ENCODE data around the gene GAGE12J.
"Not testable (repeated sequence)": the region's sequence is repeated elsewhere in the genome, so short reads cannot be mapped to it uniquely, and the experiment has no call there.

The GAGE12J gene

DNA sequence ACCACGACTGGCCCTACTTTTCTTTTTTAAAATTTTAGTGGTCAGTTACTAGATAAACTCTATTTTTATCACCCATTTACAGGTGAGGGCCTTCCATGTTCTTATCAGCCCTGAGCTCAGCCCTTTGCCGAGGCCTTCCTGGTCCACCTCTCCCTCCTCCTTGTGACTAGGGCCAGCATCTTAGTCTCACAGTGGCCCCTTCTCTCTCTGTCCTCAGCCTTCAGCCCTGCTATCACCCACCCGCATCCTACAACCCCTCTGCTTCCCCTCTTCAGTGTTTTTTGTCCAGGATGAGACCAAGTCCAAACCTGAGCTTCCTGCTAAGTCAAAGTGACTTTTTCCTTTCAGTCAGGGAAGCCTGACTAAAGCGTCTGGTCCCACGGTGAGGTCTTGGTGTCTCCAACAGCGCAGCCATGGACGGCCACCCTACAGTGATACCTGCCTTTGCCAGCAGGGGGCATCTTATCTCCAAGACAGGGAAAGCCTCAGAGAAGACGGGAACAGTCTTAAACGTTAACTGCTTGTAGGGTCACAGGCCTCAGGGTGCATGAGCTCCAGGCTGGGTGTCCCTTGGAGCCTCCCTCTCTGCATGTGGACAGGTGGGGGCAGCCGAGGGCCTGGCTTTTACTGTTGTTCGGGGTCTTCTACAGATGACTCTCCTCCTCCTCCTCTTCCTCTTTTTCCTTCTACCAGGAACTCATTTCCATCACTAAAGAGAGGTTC is 30.1 kb upstream of the GAGE12J start:
- Histone ChIP-seq H3K79me2 (ENCODE audit: insufficient read depth, low read length) (no peaks in the 10 kb centered on the region), H3K4me2 (ENCODE audit: low read length) (no peak overlapping the region), H3K36me3 (ENCODE audit: insufficient read depth, low read length) (no peaks in the 10 kb centered on the region), H3K9me2 (ENCODE audit: low read depth, low read length) (no peaks in the 10 kb centered on the region), H2AFZ (ENCODE audit: low read length) (no peak overlapping the region), H3K9ac (ENCODE audit: low read length) (no peak overlapping the region), H3K4me1 (ENCODE audit: insufficient read depth, low read length, severe bottlenecking) (no peaks in the 10 kb centered on the region), H3K4me3 (ENCODE audit: low read depth, low read length, poor library complexity, severe bottlenecking) (no peak overlapping the region), H3F3A (ENCODE audit: insufficient read depth, low read length) (no peaks in the 10 kb centered on the region), H3K9me3 (ENCODE audit: low read length) (no peaks in the 10 kb centered on the region), H3K27me3 (ENCODE audit: insufficient read depth, low read length) (no peaks in the 10 kb centered on the region), H3K27ac (ENCODE audit: low read depth, low read length, poor library complexity, severe bottlenecking) (no peak overlapping the region), H4K20me1 (ENCODE audit: insufficient read depth, low read length) (no peaks in the 10 kb centered on the region)
- TF ChIP-seq, protein P1, sequence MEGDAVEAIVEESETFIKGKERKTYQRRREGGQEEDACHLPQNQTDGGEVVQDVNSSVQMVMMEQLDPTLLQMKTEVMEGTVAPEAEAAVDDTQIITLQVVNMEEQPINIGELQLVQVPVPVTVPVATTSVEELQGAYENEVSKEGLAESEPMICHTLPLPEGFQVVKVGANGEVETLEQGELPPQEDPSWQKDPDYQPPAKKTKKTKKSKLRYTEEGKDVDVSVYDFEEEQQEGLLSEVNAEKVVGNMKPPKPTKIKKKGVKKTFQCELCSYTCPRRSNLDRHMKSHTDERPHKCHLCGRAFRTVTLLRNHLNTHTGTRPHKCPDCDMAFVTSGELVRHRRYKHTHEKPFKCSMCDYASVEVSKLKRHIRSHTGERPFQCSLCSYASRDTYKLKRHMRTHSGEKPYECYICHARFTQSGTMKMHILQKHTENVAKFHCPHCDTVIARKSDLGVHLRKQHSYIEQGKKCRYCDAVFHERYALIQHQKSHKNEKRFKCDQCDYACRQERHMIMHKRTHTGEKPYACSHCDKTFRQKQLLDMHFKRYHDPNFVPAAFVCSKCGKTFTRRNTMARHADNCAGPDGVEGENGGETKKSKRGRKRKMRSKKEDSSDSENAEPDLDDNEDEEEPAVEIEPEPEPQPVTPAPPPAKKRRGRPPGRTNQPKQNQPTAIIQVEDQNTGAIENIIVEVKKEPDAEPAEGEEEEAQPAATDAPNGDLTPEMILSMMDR (IDR thresholded peaks at IDR 0.05; ENCODE audit: low read length) = peak; percentile 61
- TF ChIP-seq EZH2 (IDR thresholded peaks at IDR 0.05; ENCODE audit: borderline replicate concordance, low read length) = no peak

DNA sequence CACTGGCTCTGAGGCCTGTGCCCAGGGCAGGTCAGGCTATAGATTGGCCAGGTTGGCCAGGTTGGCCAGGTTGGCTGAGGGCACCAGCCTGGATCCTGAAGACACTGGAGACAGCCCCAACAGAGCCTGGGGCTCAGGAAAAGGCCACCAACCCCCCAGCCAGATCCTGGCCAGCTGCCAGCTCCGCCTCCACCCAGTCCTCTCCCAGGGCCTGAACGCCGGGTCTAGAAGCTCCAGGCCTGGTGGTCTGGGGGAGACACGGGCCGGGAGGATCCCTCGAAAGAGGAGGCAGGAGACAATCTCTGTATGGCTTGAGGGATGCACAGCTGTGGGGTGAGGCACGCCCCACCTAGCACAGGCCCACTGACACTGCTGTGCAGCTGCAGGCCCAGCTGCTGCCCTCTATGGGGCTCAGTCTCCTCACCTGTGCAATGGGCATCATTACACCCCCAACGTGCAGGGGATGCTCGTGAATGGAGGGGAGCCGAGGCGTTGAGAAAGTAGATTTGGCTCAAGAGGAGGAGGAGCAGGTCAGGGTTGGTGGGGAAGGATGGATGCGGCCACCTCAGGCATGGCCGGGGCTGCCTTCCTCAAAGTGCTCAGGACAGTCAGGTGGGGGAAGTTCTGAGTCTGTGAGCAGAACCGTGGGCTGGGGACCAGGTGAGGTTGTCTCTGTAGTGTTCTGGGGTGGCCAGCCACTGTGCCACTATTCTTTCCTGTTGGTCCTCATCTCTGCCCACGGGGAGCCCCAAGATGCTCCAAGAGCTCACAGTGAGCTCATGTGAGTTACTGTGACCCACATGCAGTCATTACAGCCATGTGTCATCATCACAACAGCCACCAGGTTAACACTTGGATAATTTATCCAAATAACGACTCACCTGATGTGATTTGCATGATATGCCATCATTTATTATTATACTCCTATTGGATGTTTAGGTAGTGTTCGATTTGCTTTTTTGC is 29.2 kb upstream of the GAGE12J start:
- H4K20me1 ChIP-seq (ENCODE audit: insufficient read depth, low read length) = no peaks in the 10 kb centered on the region
- H3K9me3 ChIP-seq (ENCODE audit: low read length) = no peaks in the 10 kb centered on the region
- no peak overlapping the region for H3K4me3 ChIP-seq (ENCODE audit: low read depth, low read length, poor library complexity, severe bottlenecking)
- TF ChIP-seq EZH2 (IDR thresholded peaks at IDR 0.05; ENCODE audit: borderline replicate concordance, low read length) = no peak
- TF ChIP-seq, protein P1 (IDR thresholded peaks at IDR 0.05; ENCODE audit: low read length) = no peak
- H3K4me1 ChIP-seq (ENCODE audit: insufficient read depth, low read length, severe bottlenecking) = no peaks in the 10 kb centered on the region
- H3K4me2 ChIP-seq (ENCODE audit: low read length) = no peak overlapping the region
- no peak overlapping the region for H2AFZ ChIP-seq (ENCODE audit: low read length)
- H3K79me2 ChIP-seq (ENCODE audit: insufficient read depth, low read length) = no peaks in the 10 kb centered on the region
- H3K9me2 ChIP-seq (ENCODE audit: low read depth, low read length) = no peaks in the 10 kb centered on the region
- no peaks in the 10 kb centered on the region for H3K27me3 ChIP-seq (ENCODE audit: insufficient read depth, low read length)
- no peaks in the 10 kb centered on the region for H3F3A ChIP-seq (ENCODE audit: insufficient read depth, low read length)
- no peak overlapping the region for H3K9ac ChIP-seq (ENCODE audit: low read length)
- H3K27ac ChIP-seq (ENCODE audit: low read depth, low read length, poor library complexity, severe bottlenecking) = no peak overlapping the region
- no peaks in the 10 kb centered on the region for H3K36me3 ChIP-seq (ENCODE audit: insufficient read depth, low read length)

DNA sequence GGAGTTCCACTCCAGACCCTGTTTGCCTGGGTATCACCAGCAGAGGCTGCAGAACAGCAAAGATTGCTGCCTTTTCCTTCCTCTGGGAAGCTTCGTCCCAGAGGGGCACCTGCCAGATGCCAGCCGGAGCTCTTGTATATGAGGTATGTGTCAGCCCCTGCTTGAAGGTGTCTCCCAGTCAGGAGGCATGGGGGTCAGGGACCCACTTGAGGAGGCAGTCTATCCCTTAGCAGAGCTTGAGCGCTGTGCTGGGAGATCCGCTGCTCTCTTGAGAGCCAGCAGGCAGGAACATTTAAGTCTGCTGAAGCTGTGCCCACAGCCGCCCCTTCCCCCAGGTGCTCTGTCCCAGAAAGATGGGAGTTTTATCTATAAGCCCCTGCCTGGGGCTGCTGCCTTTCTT is 22.5 kb upstream of the GAGE12J start:
- not testable (repeated sequence) for H3K27ac ChIP-seq (ENCODE audit: low read depth, low read length, poor library complexity, severe bottlenecking); H3K79me2 ChIP-seq (ENCODE audit: insufficient read depth, low read length); H3K27me3 ChIP-seq (ENCODE audit: insufficient read depth, low read length)

More for the DNA sequence above, 22.5 kb upstream of the GAGE12J start:
- H3K4me3 ChIP-seq (ENCODE audit: low read depth, low read length, poor library complexity, severe bottlenecking); H3F3A ChIP-seq (ENCODE audit: insufficient read depth, low read length); H3K4me2 ChIP-seq (ENCODE audit: low read length); H3K36me3 ChIP-seq (ENCODE audit: insufficient read depth, low read length); H3K9me3 ChIP-seq (ENCODE audit: low read length); H3K4me1 ChIP-seq (ENCODE audit: insufficient read depth, low read length, severe bottlenecking); H3K9me2 ChIP-seq (ENCODE audit: low read depth, low read length); H3K9ac ChIP-seq (ENCODE audit: low read length); H4K20me1 ChIP-seq (ENCODE audit: insufficient read depth, low read length); H2AFZ ChIP-seq (ENCODE audit: low read length): not testable (repeated sequence)

Measured in OCI-LY1 (cell line).